PC-9 (cell line): ENCODE results near the gene BCL2L13. TPM values are rescaled to one million over a fixed set of nuclear protein-coding genes. Genes with fewer than 3 reads are reported as not detected.

Experiments
- BruUV-seq: library from RNA; stranded (reverse); fragments of 400-500 nt; replicated peaks from 2 replicates; lab custom pipeline; 2021; lab: Mats Ljungman, UMichigan
- CTCF ChIA-PET: fragments of 300-600 bp; sonication (Branson Sonifier 250); formaldehyde crosslinking; loops from one replicate; lab custom pipeline; 2022; ENCODE audit warnings: antibody characterized with exemption; lab: Charles Lee
- POLR2A ChIA-PET: fragments of 300-600 bp; sonication (Branson Sonifier 250); formaldehyde crosslinking; loops from one replicate; lab custom pipeline; 2022; ENCODE audit warnings: antibody characterized with exemption; ENCODE audit not compliant: unreplicated experiment; lab: Charles Lee
- DNase-seq, 2 experiments: peaks; one replicate each; pipeline versions ENCODE4 v3.0.0 to v3.0.0-alpha.2; 2015 to 2022; ENCODE audit warnings: mixed read lengths in 1 of 2
- H2AFZ ChIP-seq: fragments of 200-600 bp; sonication (generic); 2 replicates; pipeline ENCODE4 v1.8.1; 2017; ENCODE audit warnings: antibody characterized with exemption
- H3F3A ChIP-seq: fragments of 200-600 bp; sonication (generic); 2 replicates; pipeline ENCODE4 v1.8.1; 2017; ENCODE audit warnings: antibody characterized with exemption, mild to moderate bottlenecking, low read depth; ENCODE audit not compliant: insufficient read depth
- H3K27ac ChIP-seq: fragments of 200-600 bp; sonication (generic); 2 replicates; pipeline ENCODE4 v1.6.1; 2016; ENCODE audit warnings: mixed run types
- H3K27me3 ChIP-seq: fragments of 200-600 bp; sonication (generic); 2 replicates; pipeline ENCODE4 v1.6.1; 2016; ENCODE audit warnings: low read depth, mixed run types; ENCODE audit not compliant: insufficient read depth
- H3K36me3 ChIP-seq: fragments of 200-600 bp; sonication (generic); 2 replicates; pipeline ENCODE4 v1.6.1; 2016; ENCODE audit warnings: low read depth, mixed run types
- H3K4me1 ChIP-seq: fragments of 200-600 bp; sonication (generic); replicated peaks from 2 replicates; pipeline ENCODE4 v1.6.1; 2016; ENCODE audit warnings: mixed run types; ENCODE audit not compliant: insufficient read depth
- H3K4me2 ChIP-seq: fragments of 200-600 bp; sonication (generic); 2 replicates; pipeline ENCODE4 v1.6.1; 2017; ENCODE audit warnings: mixed run types
- H3K4me3 ChIP-seq: fragments of 200-600 bp; sonication (generic); 2 replicates; pipeline ENCODE4 v1.6.1; 2016; ENCODE audit warnings: mixed run types
- H3K79me2 ChIP-seq: fragments of 200-600 bp; sonication (generic); 2 replicates; pipeline ENCODE4 v1.6.1; 2017; ENCODE audit warnings: low read depth, mixed run types
- H3K9me2 ChIP-seq: fragments of 200-600 bp; sonication (generic); 2 replicates; pipeline ENCODE4 v1.8.1; 2017; ENCODE audit warnings: mild to moderate bottlenecking; ENCODE audit not compliant: insufficient read depth
- H3K9me3 ChIP-seq: fragments of 200-600 bp; sonication (generic); 2 replicates; pipeline ENCODE4 v1.8.1; 2016; ENCODE audit warnings: low read depth; ENCODE audit not compliant: insufficient read depth
- H4K20me1 ChIP-seq: fragments of 200-600 bp; sonication (generic); 2 replicates; pipeline ENCODE4 v1.8.1; 2017; ENCODE audit not compliant: insufficient read depth
- EZH2 ChIP-seq: fragments of 200-600 bp; sonication (generic); IDR thresholded peaks from 2 replicates; pipeline ENCODE4 v1.8.0; 2017; ENCODE audit warnings: antibody characterized with exemption, low read depth
- intact Hi-C: fragments of 100-400 bp; cut with micrococcal nuclease; formaldehyde crosslinking; loops from one replicate; pipeline ENCODE4 v1.10.0; 2022; ENCODE audit not compliant: unreplicated experiment
- total RNA-seq: library from RNA; stranded (reverse); gene quantifications from 2 replicates; pipeline ENCODE4 v1.2.3, GENCODE V29; 2021
- TF ChIP-seq, protein P1 (sequence below): fragments of 200-600 bp; sonication (generic); conservative IDR thresholded peaks from 2 replicates; pipeline ENCODE4 v1.6.1; 2017; ENCODE audit warnings: mixed run types, antibody characterized with exemption, mild to moderate bottlenecking, moderate library complexity

The BCL2L13 gene
- total RNA-seq, 1 experiment from 2014 or later, result 43.1 TPM

DNA sequence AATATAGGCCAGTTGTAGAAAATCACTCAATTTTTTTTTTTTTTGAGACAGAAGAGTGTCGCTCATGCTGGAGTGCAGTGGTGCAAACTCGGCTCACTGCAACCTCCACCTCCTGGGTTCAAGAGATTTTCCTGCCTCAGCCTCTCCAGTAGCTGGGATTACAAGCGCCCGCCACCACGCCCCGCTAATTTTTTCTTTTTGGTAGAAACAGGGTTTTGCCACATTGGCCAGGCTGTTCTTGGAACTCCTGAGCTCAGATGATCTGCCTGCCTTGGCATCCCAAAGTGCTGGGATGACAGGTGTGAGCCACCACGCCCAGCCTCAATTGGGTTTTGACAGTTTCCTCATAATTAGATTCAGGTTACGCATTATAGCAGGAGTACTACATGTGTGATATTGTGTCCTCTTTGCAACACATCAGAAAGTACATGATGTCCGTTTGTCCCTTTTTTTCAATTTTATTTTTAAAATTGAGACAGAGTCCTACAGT lies 7.4 kb upstream of the BCL2L13 start:
- CTCF ChIA-PET, result no interaction called here

DNA sequence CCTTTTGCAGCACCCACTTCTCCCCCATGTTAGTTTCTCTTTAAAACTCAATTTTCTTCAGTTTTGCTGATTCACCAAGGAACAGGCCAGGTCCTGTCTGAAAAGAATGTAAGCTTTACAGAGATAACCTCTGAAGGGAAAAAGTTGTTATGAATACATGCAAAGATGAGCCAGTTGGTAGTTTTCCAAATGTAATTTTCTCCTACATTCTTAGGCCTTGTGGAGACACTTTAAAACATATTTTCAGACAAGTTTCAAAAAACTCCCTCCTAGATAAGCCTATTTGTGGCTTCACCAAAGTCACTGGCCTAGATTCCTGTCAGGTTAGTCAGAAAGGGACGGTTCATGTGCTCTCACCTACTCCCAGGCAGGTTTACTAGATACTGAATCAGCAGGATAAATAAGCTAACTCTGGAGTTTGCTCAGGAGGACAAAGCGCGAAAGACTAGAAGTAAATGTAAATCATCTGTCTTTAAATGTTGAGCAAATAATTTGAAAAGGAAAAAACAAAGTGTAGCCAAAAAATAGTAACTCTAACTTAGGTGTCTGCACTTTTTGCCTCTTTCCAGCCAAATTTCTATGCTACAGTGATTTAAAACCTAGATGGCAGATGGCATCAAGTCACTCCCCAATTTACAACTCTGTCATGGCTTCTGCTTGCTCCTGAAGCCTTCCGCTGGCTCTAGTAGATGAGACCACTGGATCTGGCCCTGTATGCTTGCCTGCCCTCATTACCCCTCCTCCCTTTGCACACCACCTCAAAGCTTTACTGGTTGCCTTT lies 5.2 kb upstream of the BCL2L13 start:
- H3K9me2 ChIP-seq, result no peaks in the 10 kb centered on the region
- H3K27ac ChIP-seq, result peak overlapping the region; percentile 98
- intact Hi-C loops, result loop anchor here (1.0 kb wide), 1 partner anchor 57 kb away; no protein-coding TSS in a partner anchor
- CTCF ChIA-PET, result no interaction called here
- peaks cover 47% of the 10 kb centered on the region for H3K4me1 ChIP-seq
- H3K36me3 ChIP-seq, result no peaks in the 10 kb centered on the region
- peak; percentile 56 to 93 for DNase-seq
- H3K4me2 ChIP-seq, result peak overlapping the region; percentile 66
- H3K79me2 ChIP-seq, result peaks cover 1% of the 10 kb centered on the region
- H4K20me1 ChIP-seq, result no peaks in the 10 kb centered on the region
- no peaks in the 10 kb centered on the region for H3K27me3 ChIP-seq
- peak overlapping the region; percentile 50; the same call in 1 of the 2 replicates for H2AFZ ChIP-seq
- H3F3A ChIP-seq, result peaks cover 46% of the 10 kb centered on the region
- no peak for TF ChIP-seq EZH2
- TF ChIP-seq, protein P1, sequence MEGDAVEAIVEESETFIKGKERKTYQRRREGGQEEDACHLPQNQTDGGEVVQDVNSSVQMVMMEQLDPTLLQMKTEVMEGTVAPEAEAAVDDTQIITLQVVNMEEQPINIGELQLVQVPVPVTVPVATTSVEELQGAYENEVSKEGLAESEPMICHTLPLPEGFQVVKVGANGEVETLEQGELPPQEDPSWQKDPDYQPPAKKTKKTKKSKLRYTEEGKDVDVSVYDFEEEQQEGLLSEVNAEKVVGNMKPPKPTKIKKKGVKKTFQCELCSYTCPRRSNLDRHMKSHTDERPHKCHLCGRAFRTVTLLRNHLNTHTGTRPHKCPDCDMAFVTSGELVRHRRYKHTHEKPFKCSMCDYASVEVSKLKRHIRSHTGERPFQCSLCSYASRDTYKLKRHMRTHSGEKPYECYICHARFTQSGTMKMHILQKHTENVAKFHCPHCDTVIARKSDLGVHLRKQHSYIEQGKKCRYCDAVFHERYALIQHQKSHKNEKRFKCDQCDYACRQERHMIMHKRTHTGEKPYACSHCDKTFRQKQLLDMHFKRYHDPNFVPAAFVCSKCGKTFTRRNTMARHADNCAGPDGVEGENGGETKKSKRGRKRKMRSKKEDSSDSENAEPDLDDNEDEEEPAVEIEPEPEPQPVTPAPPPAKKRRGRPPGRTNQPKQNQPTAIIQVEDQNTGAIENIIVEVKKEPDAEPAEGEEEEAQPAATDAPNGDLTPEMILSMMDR, result no peak
- peak overlapping the region; percentile 44; the same call in 1 of the 2 replicates for H3K4me3 ChIP-seq
- no TSS peak for BruUV-seq
- no peaks in the 10 kb centered on the region for H3K9me3 ChIP-seq
- POLR2A ChIA-PET, result no interaction called here

More for the DNA sequence above, 7.4 kb upstream of the BCL2L13 start:
- POLR2A ChIA-PET, result no interaction called here
- intact Hi-C loops, result no loop called here
- DNase-seq, result no peak
- H3K27me3 ChIP-seq, result no peaks in the 10 kb centered on the region
- no peak overlapping the region for H2AFZ ChIP-seq
- no peaks in the 10 kb centered on the region for H3K9me3 ChIP-seq
- no peaks in the 10 kb centered on the region for H4K20me1 ChIP-seq
- H3K4me2 ChIP-seq, result no peak overlapping the region
- peaks cover 38% of the 10 kb centered on the region for H3K4me1 ChIP-seq
- H3F3A ChIP-seq, result peaks cover 31% of the 10 kb centered on the region
- H3K79me2 ChIP-seq, result peaks cover 23% of the 10 kb centered on the region
- H3K4me3 ChIP-seq, result no peak overlapping the region
- H3K27ac ChIP-seq, result no peak overlapping the region
- no peak for TF ChIP-seq EZH2
- TF ChIP-seq, protein P1, result no peak
- BruUV-seq, result no TSS peak
- H3K9me2 ChIP-seq, result no peaks in the 10 kb centered on the region
- no peaks in the 10 kb centered on the region for H3K36me3 ChIP-seq

DNA sequence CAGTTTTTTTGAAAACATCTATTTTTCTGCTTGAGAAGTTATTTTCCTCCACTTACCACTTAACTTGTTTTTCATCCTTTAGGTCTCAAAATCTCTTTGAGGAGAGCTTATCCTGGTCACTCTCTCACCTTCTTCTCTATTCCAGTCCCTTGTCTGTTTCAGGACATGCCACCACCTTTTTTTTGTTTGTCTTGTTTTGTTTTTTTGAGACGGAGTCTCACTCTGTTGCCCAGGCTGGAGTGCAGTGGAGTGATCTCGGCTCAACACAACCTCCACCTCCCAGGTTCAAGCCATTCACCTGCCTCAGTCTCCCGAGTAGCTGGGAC lies 4.6 kb upstream of the BCL2L13 start:
- H3K4me3 ChIP-seq, result peak overlapping the region; percentile 44; the same call in 1 of the 2 replicates
- H3K27me3 ChIP-seq, result no peaks in the 10 kb centered on the region
- no peak for TF ChIP-seq EZH2
- TF ChIP-seq, protein P1, result no peak
- H3K36me3 ChIP-seq, result no peaks in the 10 kb centered on the region
- peaks cover 45% of the 10 kb centered on the region for H3F3A ChIP-seq
- peak overlapping the region; percentile 66 for H3K4me2 ChIP-seq
- H3K9me3 ChIP-seq, result no peaks in the 10 kb centered on the region
- intact Hi-C loops, result loop anchor here (1.0 kb wide), 1 partner anchor 58 kb away; no protein-coding TSS in a partner anchor
- no peaks in the 10 kb centered on the region for H4K20me1 ChIP-seq
- peaks cover 47% of the 10 kb centered on the region for H3K4me1 ChIP-seq
- H3K9me2 ChIP-seq, result no peaks in the 10 kb centered on the region
- peak overlapping the region; percentile 50; the same call in 1 of the 2 replicates for H2AFZ ChIP-seq
- no peak for DNase-seq
- CTCF ChIA-PET, result no interaction called here
- POLR2A ChIA-PET, result no interaction called here
- H3K79me2 ChIP-seq, result peaks cover 4% of the 10 kb centered on the region; the same call in 1 of the 2 replicates
- peak overlapping the region; percentile 98 for H3K27ac ChIP-seq
- BruUV-seq, result no TSS peak
